Choroid plexus epithelial cell (primary cell): ENCODE data around the gene MBNL3.

ENCODE experiments used
- DNase-seq: peaks from one replicate; pipeline ENCODE4 v3.0.0-alpha.2; 2010; ENCODE audit warnings: low read depth
- H3K4me3 ChIP-seq: 2 replicates; pipeline ENCODE4 v1.5.1; 2011; ENCODE audit warnings: low read depth, mild to moderate bottlenecking, control low read depth, low read length, moderate library complexity
- CTCF ChIP-seq: conservative IDR thresholded peaks from 2 replicates; pipeline ENCODE4 v1.5.1; 2011; ENCODE audit warnings: low read depth, mild to moderate bottlenecking, control low read depth, inconsistent platforms, low read length, moderate library complexity

The MBNL3 gene

DNA sequence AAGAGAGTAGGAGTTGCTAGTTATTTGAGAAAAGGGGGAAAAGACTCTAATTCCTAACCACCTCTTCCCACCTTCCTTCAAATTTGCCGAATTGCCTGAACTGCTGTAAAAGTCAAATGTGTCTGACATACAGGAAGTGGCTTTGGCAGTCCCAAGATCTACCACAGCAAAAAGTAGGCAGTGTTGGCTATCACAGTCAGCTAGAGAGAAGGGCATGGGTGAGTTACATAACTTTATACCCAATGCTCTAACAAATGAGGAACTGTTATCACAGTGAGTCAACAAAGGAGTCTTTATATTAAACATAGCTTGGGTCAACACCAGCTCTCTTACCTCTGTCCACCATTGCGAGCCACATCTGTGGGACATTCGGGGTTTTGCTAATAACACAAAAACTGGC lies 2.4 kb upstream of the MBNL3 start:
- TF ChIP-seq CTCF = no peak
- DNase-seq = no peak
- H3K4me3 ChIP-seq = no peak overlapping the region

GRCh38 chrX:132489578-132490419 lies 961 bp upstream of the MBNL3 start:
- TF ChIP-seq CTCF = no peak
- peak overlapping the region; percentile 65 for H3K4me3 ChIP-seq
- DNase-seq = no peak

DNA sequence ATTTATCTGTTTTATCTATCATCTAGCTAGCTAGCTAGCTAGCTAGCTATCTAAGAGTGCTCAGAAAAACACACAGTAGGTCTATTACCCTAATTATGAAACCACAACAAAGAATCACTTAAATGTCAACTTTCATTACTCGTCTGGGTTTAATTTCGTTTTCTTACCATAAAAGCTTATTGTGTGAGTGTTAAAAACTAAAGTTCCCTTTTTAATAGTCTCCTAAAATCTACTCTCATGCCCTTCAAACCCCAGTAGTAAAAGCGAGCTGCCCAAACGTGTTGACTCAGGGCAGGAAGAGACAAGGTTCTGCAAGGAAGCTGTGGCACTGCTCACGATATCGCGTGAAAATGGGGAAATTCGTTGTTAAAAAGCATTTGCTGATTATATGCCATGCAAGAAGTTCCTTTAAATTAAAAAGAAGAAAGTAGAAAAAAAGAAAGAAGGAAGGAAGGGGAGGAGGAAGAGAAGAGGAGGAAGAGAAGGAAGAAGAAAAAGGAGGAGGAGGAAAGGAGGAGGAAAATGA lies 595 bp downstream of the MBNL3 start:
- peak overlapping the region; percentile 65 for H3K4me3 ChIP-seq
- DNase-seq = peak; percentile 37
- TF ChIP-seq CTCF = no peak

DNA sequence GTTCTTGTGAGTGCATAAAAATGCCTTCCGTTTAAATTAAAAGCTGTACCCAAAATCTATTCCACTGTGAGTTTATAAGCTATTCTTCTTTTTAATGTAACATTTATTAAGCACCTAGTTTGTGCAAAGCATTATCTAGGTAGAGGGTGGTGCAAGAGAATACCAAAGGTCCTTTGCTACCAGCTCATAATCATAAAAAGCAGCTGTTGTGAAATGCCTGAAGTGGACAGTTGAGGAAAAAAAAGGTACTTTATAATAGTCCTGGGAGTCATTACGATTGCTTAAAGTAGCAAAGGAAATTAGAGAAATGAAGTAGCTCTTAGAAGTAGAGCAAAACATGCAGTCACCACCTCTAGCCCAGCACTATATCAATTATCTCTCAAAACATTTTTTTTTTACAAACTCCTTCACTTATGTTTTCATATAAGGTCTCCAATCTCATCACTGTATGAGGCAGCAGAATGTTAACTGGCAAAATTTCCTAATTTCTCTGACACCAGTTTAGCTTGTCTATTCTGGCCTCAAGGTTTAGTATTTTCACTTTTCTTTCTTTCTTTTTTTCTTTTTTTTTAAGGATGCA lies 2.1 kb downstream of the MBNL3 start:
- no peak overlapping the region for H3K4me3 ChIP-seq
- no peak for DNase-seq
- no peak for TF ChIP-seq CTCF

- no peak for TF ChIP-seq CTCF
- H3K4me3 ChIP-seq = no peak overlapping the region
- no peak for DNase-seq
Measured at GRCh38 chrX:132483951-132484350, 4.9 kb downstream of the MBNL3 start.

DNA sequence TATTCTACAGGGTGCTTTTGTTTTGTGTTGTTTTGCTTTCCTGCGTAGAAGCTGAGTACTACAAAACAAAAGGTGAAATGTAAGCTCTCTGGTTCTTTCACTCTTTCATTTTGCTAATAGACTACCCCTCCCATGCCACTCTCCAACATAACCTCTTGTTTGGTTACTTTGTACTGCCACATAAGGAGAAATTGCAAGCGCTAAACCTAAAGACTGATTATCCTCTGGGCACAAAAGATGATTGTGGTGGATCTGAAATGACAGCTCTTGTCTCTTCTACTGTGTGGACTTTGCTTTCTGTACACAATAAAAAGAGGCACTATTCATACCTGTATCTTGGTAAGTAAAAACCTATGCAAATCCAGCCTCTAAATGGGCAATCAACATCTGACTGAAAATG lies 5.3 kb downstream of the MBNL3 start:
- no peak overlapping the region for H3K4me3 ChIP-seq
- no peak for TF ChIP-seq CTCF
- no peak for DNase-seq
